ENCODE results near the gene ACTL7A.
"Not testable (repeated sequence)": the region's sequence is repeated elsewhere in the genome, so short reads cannot be mapped to it uniquely, and the experiment has no call there.

- TF ChIP-seq STAT6 (CRISPR knock-in tag; IDR thresholded peaks at IDR 0.05); ZNF717 (CRISPR knock-in tag; IDR thresholded peaks at IDR 0.05); RBBP5 (IDR thresholded peaks at IDR 0.05; ENCODE audit: borderline replicate concordance, insufficient read depth, low read length, poor library complexity, severe bottlenecking); ZNF232 (CRISPR knock-in tag; IDR thresholded peaks at IDR 0.05); TCF7L2 (IDR thresholded peaks at IDR 0.05; ENCODE audit: low read depth, low read length); BCLAF1 (IDR thresholded peaks at IDR 0.05; ENCODE audit: borderline replicate concordance in 1 of 2, control insufficient read depth in 1 of 2, low read depth in 2 of 2, low read length in 1 of 2); EP300 (IDR thresholded peaks at IDR 0.05; ENCODE audit: low read length); ZFP36 (IDR thresholded peaks at IDR 0.05; ENCODE audit: low read depth, low read length, partially characterized antibody); MAX (CRISPR knock-in tag; IDR thresholded peaks at IDR 0.05); RFX5 (IDR thresholded peaks at IDR 0.05; ENCODE audit: low read depth, low read length); PREB (CRISPR knock-in tag; IDR thresholded peaks at IDR 0.05): not testable (repeated sequence)
Measured at GRCh38 chr9:108848296-108848695, 13.8 kb upstream of the ACTL7A start.

Measured in K562 (cell line).